GM18502 (cell line): Measurements from ENCODE around the gene KLK7.

Experiments
- ATAC-seq: cut with Tn5 transposase; IDR thresholded peaks from one replicate; pipeline ENCODE4 v1.9.1; 2021; ENCODE audit warnings: mild to moderate bottlenecking; ENCODE audit not compliant: unreplicated experiment, poor library complexity

Gene KLK7

GRCh38 chr19:50983625-50984292 is at the start of gene KLK7:
TSS of gene KLK7 (minus strand) at chr19:50983917. CDS start at chr19:50982399, 1,518 bp downstream.
- no peak for ATAC-seq

- ATAC-seq, result no peak
Observed at GRCh38 chr19:51031880-51032225, 48.1 kb upstream of the KLK7 start.

DNA sequence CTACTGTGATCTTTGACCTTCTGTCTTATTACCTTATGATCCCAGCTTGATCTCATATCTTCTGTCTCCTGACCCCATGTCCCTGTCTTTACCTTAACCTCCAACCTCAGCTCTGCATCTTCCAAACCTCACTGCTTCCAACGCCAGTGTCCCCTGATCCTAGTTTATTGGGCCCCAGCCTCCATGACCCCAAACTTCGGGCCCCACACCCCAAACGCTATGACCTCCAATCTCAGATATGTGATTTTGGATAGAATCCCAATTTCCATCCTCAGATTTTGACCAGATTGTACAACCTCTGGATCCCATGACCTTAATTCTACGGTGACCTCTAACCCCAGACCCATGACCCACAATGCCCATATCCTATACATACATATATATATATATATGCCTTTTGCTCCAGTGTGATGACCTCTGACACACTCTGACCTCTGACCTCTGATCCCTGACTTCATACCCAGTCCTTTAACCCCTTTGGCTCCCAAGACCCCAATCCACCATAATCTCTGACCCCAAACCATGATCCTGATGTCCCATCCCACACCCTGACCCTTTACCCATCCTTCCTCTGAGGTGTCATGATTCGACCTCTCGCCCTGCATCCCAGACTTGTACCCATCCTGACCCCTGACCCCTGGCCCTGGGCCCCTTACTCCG is 47.6 kb upstream of the KLK7 start:
- ATAC-seq, result no peak

DNA sequence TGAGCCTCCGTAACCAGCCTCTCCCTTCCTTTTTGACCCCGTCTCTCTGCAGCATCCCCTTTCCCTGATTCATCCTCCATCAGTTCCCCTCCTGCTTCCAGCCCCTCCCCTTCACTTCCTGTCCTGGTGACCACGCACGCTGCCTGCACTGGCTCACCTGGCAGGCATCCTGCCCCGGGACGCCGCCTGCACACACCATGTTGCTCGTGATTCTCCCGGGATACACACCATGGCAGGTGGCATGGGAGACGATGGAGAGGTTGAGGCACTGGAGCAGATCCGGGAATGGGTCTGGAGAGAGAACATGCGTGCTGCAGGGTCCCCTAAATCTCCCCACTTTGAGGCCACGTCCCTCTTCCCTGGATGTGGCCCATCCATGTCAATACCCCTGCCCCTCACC is 46.9 kb upstream of the KLK7 start:
- no peak for ATAC-seq

DNA sequence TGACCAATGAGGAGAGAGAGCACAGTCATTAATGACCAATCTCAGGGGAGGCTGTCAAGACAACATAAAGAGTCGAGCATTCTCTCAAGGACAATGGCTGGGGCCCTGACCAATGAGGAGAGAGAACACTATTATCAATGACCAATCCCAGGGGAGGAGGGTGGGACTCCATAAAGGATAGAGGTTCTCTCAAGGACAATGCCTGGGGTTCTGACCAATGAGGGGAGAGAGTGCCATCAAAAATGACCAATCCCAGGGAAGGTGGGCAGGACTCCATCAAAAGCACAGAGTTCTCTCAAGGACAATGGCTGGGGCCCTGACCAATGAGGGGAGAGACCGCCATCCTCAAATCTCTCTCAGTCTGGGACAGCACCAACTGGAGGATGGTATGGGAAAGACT is 46.0 kb upstream of the KLK7 start:
- no peak for ATAC-seq

DNA sequence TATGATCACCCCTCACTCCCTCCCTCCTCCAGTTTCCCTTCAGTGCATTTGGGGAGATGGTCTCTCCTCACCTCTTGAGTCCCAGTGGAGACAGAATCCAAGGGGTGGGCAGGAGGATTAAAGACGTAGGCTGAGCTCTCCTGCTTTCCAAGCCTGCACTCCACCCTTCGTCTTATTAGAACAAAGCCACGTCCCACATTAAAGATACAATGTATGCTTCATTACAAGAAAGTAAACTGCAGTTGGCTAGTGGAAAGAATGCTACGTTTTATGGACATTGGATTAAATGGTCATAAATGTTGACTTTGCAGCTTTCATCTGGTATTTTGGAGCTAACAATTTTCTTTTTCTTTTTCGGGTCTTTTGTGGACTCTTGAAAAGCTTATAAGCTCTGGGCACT is 44.2 kb upstream of the KLK7 start:
- no peak for ATAC-seq

DNA sequence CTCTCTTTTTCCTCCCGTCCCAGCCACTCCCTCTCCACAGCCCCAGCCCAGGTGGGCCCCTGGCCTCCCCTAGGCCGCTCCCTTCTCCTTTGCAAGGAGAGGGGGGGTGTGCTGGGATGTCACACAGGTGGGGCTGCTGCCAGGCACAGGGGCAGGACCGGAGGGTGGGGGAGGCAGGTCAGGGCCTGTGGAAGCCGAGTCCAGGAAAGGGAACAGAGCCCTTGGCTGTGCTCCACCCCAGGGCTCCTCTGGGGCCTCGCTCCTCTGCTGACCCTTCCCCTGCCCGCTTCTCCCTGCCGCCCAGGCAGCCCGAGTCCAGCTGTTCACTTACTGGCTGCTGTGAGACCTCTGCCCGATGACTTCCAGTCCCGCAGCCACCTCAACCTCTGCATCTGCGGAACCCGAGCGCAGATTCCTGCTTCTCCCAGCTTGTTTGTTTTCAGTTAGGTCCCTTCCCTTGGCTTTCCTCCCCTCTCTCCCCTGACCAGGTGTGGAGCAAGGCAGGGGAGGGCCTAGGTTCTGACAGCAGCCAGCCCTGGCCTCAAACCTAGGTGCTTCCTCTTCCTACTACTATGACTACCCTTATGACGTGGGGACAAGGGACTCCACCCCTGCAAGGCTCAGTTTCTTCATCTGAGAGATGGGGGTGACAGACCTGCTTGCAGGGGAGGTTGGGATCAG is 43.5 kb upstream of the KLK7 start:
- ATAC-seq, result no peak

DNA sequence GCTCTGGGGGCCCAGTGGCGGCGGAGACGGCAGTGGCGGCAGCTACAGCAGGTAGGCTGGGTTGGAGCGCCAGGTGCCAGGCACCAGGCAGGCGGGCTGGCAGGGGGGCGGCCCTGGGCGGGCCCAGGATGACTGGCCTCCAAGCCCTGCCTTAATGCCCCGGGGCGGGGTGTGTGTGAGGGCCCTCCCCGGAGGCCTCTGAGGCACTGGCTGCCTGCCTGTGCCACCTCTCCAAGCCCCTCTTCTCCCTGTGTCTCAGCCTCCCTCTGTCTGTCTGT is 42.8 kb upstream of the KLK7 start, which contains the start of gene KLK11:
Gene KLK11 (minus strand): TSS at position 63 of the 278 bp plus-strand sequence. CDS start 985 bp downstream, outside the sequence.
- no peak for ATAC-seq

GRCh38 chr19:51025809-51026553 is 42.3 kb upstream of the KLK7 start:
- no peak for ATAC-seq

- no peak for ATAC-seq
Observed at GRCh38 chr19:51025401-51025800, 41.7 kb upstream of the KLK7 start.

- no peak for ATAC-seq
Observed at GRCh38 chr19:51024924-51025323, 41.2 kb upstream of the KLK7 start.

DNA sequence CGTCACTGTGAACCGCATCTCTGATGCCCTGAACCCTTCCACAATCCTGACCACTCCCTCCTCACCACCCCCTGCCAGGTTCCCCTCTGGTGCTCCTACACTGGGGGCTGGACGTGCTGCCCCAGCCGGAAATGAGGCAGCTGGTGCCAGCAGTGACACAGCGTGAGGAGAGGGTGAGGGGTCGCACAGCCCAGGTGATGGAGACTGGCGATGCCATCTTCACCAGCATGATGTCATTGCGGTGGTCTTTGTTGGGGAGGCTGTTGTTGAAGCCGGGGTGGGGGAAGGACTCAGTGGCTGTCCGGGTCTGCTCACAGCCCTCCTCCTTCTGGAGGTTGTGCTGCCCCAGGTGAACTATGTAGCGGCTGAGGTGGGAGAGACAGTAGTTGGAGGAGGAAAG is 40.2 kb upstream of the KLK7 start:
- no peak for ATAC-seq

DNA sequence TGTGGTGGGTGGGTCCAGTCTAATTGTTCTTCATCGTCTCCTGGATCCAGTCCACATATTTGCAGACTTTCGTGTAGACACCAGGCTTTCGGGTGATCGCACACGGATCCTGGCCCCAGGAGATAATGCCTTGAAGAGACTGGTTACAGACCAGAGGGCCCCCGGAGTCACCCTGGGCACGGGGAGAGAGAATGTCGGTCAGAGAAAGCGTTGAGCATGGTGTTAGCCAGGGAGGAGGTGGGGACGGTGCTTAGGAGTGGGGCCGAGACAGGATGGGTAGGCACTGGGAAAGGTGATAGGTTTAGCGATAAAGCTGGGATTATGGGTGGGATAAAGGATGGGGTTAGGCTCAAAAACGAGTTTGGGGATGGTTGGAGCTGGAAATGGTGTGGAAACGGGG is 38.8 kb upstream of the KLK7 start:
- no peak for ATAC-seq

- ATAC-seq, result no peak
Observed at GRCh38 chr19:51020988-51021651, 37.4 kb upstream of the KLK7 start.

DNA sequence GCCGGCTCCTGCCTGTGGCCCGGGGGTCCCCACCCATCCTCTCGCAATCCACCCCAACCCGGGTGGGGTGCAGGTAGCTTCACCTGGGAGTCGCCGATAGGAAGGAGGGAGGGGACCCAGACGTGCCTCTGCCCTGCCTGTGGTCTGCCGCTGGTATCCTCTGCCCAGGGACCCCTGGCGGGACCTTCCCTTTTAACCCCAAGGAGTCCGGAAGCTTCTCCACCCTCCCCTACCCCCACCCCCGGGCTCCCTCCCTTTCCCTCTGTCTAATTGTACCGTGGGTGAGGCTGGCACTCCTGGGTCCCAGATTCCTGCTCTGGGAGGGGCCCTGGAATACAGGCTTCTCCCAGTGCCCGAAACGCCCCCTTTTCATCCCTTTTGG is 35.8 kb upstream of the KLK7 start, which contains the start of gene KLK10:
Gene KLK10 (minus strand): TSS at position 166 of the 382 bp plus-strand sequence. CDS start 579 bp downstream, outside the sequence.
- no peak for ATAC-seq

DNA sequence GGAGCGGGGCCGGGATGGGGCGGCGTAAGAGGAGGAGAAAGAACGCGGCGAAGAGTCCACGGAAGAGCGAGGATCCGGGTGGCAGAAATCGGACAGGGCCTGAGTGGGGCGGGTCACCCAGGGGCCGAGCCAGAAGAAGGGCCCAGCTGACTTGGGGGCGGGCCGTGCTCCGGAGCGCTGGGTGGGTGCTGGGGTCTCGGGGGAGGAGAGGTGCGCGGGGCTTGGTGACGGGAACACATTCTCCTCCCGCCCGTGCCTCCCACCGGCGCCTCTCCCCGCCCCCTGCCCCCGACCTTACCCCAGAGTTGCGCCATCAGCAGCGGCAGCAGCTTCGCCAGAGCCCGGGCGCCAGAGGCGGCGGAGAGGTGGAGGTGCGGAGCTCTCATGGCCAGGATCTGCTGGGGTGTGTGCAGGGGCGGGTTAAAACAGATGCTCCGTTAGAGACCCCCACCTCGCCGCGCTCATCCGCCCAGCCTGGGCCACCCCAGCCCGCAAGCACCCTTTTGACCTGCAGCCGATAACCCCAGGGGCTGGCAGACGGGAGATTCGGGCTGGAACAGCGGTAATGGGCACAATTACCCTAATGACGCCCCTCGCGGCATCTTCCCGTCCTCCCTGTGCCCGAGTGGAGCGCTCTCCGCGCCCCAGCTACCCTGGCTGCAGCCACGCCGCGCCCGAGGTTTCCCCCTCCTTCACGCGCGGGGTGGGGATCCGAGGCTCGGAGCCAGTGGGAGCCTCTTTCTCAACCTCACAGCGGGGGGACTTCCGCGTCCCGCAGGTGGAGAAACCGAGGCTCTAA is 35.2 kb upstream of the KLK7 start:
- ATAC-seq, result no peak

DNA sequence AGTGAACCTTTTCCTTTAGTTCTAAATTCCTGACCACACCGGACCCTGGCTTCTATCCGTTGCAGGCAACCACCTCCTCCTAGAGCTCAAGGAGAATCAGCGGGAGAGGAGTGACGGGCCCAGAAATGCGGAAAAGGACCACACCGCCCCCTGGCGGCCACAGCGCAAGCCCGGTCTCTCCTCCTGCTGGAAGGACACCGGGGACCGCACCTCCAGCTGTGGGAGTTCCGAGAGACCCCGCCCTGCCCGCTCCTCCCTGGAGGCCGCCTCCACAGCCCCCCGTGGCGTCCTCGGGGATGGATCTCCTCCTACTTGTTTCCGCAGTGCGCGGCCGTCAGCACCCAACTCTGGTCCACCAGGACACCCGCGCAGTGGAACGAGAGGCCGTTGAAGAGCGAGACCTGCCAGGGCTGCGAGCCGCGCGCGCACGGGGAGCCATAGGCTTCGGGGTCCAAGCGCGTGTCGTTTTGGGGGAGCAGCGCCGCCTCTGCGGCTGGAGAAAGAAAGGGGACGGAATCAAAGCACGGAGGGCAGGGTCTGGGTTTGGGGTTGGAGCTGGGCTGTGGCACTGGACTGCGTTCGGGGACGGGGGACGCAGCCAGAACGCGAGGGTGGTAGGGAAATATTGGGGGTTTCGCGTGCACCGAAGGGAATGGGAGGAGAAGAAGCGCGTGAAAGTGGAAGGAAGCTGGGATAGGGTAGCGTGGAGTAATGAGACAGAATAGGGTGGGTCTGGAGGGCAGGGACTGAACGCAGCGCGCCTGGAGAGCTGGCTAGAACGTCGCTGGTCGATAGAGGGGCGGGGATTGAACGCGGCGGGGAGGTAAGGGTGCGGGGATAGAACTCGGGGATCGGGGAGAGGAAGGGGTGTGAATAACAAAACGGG is 33.3 kb upstream of the KLK7 start:
- no peak for ATAC-seq

GRCh38 chr19:51015691-51016267 is 32.1 kb upstream of the KLK7 start:
- no peak for ATAC-seq
